ENCODE results near the gene KIAA1671. TPM values are rescaled to one million over a fixed set of nuclear protein-coding genes. Genes with fewer than 3 reads are reported as not detected.

Gene KIAA1671
- polyA plus RNA-seq, 3 donors = not detected

DNA sequence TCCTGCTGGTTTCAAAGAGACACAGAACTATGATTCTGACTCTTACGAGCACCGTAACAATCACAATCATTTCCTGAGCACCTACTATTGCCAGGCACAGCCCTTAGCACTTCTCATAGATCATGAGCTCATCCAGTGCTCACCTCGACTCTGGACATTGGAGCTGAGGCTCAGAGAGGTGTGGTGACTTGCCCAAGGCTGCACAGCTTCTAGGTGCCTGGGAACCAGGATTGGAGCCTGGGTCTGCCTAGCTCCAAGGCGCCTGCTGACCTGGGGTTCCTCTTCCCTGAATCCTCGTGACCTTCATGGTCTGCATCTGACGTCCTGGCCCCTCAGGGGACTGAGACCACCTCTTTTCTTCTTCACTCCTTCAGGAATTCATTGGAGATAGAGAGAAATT is 196.5 kb downstream of the KIAA1671 start:
- no peak overlapping the region for H3K27ac Mint-ChIP-seq
- no peak overlapping the region for H3K27ac ChIP-seq (ENCODE audit: low read depth in 1 of 2, low read length in 2 of 2)
- WGBS (ENCODE audit: insufficient coverage) = 86% methylated on average over 4 of the region's 6 CpGs
- no peaks in the 10 kb centered on the region for H3K9me3 Mint-ChIP-seq
- no peaks in the 10 kb centered on the region for H4K20me1 ChIP-seq (ENCODE audit: insufficient read depth, low read length)
- H3K4me3 Mint-ChIP-seq = no peak overlapping the region
- no peaks in the 10 kb centered on the region for H3K79me2 ChIP-seq (ENCODE audit: insufficient read depth, low read length)
- H3K4me1 ChIP-seq (ENCODE audit: control insufficient read depth in 1 of 2, insufficient read depth in 2 of 2, low read length in 2 of 2) = no peaks in the 10 kb centered on the region
- no peaks in the 10 kb centered on the region for H3K36me3 ChIP-seq (replicated peaks in 1 of 2; ENCODE audit: control insufficient read depth in 1 of 2, insufficient read depth in 2 of 2, low read length in 2 of 2)
- H3K4me1 Mint-ChIP-seq = no peaks in the 10 kb centered on the region
- no peak overlapping the region for H3K4me3 ChIP-seq (replicated peaks in 1 of 3; ENCODE audit: low read depth in 2 of 3, low read length in 3 of 3)
- H3K9me3 ChIP-seq (replicated peaks in 1 of 2; ENCODE audit: control insufficient read depth in 1 of 2, insufficient read depth in 1 of 2, low read length in 2 of 2) = no peaks in the 10 kb centered on the region
- no peak for DNase-seq
- no peaks in the 10 kb centered on the region for H3K27me3 ChIP-seq (ENCODE audit: control insufficient read depth in 2 of 2, insufficient read depth in 2 of 2, low read length in 2 of 2)
- H3K36me3 Mint-ChIP-seq = no peaks in the 10 kb centered on the region
- intact Hi-C loops (cut with micrococcal nuclease) = no loop called here
- no peak overlapping the region for H2AFZ ChIP-seq (ENCODE audit: insufficient read depth, low read depth, low read length, poor library complexity, severe bottlenecking)
- TF ChIP-seq, protein P1, sequence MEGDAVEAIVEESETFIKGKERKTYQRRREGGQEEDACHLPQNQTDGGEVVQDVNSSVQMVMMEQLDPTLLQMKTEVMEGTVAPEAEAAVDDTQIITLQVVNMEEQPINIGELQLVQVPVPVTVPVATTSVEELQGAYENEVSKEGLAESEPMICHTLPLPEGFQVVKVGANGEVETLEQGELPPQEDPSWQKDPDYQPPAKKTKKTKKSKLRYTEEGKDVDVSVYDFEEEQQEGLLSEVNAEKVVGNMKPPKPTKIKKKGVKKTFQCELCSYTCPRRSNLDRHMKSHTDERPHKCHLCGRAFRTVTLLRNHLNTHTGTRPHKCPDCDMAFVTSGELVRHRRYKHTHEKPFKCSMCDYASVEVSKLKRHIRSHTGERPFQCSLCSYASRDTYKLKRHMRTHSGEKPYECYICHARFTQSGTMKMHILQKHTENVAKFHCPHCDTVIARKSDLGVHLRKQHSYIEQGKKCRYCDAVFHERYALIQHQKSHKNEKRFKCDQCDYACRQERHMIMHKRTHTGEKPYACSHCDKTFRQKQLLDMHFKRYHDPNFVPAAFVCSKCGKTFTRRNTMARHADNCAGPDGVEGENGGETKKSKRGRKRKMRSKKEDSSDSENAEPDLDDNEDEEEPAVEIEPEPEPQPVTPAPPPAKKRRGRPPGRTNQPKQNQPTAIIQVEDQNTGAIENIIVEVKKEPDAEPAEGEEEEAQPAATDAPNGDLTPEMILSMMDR (IDR thresholded peaks at IDR 0.05) = no peak
- no peak overlapping the region for H3K4me2 ChIP-seq (replicated peaks; ENCODE audit: extremely low read depth, low read length, poor library complexity, severe bottlenecking)
- H3K9ac ChIP-seq (ENCODE audit: insufficient read depth, low read length, poor library complexity, severe bottlenecking) = no peak overlapping the region
- peaks cover 2 to 5% (median 4%) of the 10 kb centered on the region in 3 donors for H3K27me3 Mint-ChIP-seq (ENCODE audit: low read depth in 3 of 3)

DNA sequence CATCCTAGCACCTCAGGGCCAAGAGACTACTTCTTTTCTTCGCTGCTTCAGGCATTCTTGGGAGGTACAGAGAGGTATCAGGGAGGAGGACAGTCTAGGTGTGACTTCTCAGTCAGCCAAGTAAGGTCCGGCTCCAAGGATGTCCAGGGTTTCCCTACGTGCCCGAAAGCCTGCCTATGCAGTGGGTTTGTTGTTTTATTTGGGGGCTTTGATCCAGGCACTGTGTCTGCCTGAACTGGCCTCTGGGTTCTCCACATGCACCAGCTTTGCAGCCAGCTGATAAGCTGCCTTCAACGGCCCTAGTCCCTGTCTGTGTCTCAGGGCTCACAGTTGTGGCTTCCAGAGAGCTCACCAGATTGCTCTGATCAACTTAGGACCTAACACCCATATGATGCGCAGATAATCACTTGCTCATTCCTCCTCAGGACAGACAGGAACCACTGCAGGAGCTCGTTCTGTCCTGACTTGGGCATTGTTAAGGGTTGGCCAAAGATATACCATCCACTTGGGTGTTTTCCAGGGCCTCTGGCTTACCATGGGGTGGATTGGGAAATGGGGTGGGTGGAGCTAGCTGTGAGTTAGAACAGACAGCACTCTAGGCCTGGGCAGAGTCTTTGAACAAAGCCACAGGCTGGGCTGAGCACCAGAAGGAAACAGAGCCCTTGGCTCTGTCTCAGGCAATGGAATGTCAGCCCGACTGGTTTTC is 201.6 kb downstream of the KIAA1671 start:
- Histone ChIP-seq H2AFZ (ENCODE audit: insufficient read depth, low read depth, low read length, poor library complexity, severe bottlenecking) (no peak overlapping the region), H3K9me3 (replicated peaks in 1 of 2; ENCODE audit: control insufficient read depth in 1 of 2, insufficient read depth in 1 of 2, low read length in 2 of 2) (no peaks in the 10 kb centered on the region), H3K4me2 (replicated peaks; ENCODE audit: extremely low read depth, low read length, poor library complexity, severe bottlenecking) (no peak overlapping the region), H3K9ac (ENCODE audit: insufficient read depth, low read length, poor library complexity, severe bottlenecking) (no peak overlapping the region), H3K27me3 (ENCODE audit: control insufficient read depth in 2 of 2, insufficient read depth in 2 of 2, low read length in 2 of 2) (no peaks in the 10 kb centered on the region), H4K20me1 (ENCODE audit: insufficient read depth, low read length) (no peaks in the 10 kb centered on the region), H3K36me3 (replicated peaks in 1 of 2; ENCODE audit: control insufficient read depth in 1 of 2, insufficient read depth in 2 of 2, low read length in 2 of 2) (no peaks in the 10 kb centered on the region), H3K27ac (ENCODE audit: low read depth in 1 of 2, low read length in 2 of 2) (no peak overlapping the region), H3K4me3 (replicated peaks in 1 of 3; ENCODE audit: low read depth in 2 of 3, low read length in 3 of 3) (no peak overlapping the region), H3K4me1 (ENCODE audit: control insufficient read depth in 1 of 2, insufficient read depth in 2 of 2, low read length in 2 of 2) (no peaks in the 10 kb centered on the region), H3K79me2 (ENCODE audit: insufficient read depth, low read length) (no peaks in the 10 kb centered on the region)
- Mint-ChIP-seq H3K9me3 (peaks cover 0 to 1% (median 0%) of the 10 kb centered on the region in 7 donors), H3K27me3 (ENCODE audit: low read depth in 3 of 3) (peaks cover 0 to 3% (median 2%) of the 10 kb centered on the region in 3 donors), H3K36me3 (no peaks in the 10 kb centered on the region), H3K4me1 (no peaks in the 10 kb centered on the region), H3K27ac (no peak overlapping the region), H3K4me3 (no peak overlapping the region)
- 76% methylated on average over 5 of the region's 8 CpGs for WGBS (ENCODE audit: insufficient coverage)
- DNase-seq = no peak
- intact Hi-C loops (cut with micrococcal nuclease) = no loop called here
- TF ChIP-seq, protein P1 (IDR thresholded peaks at IDR 0.05) = no peak

All from CD14-positive monocyte (primary cell).